GM21786 (cell line): ENCODE results near the gene CNRIP1.
"Not testable (repeated sequence)": the region's sequence is repeated elsewhere in the genome, so short reads cannot be mapped to it uniquely, and the experiment has no call there.

Experiments
- ATAC-seq: cut with Tn5 transposase; IDR thresholded peaks from one replicate; pipeline ENCODE4 v1.9.1; 2021; ENCODE audit not compliant: unreplicated experiment

CNRIP1 gene

DNA sequence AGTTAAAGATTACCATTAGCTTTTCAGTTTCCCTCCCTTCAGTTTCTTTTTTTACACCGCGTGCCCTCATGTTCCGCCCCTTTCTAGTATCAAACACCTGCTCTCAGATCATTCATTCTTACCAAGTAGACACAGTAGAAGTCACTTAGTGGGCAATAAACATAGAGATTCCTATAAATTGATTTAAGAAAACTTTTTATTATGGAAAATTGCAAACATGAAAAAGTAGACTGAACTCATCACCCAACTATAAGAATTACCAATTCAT, 21.2 kb upstream of the CNRIP1 start:
- no peak for ATAC-seq

DNA sequence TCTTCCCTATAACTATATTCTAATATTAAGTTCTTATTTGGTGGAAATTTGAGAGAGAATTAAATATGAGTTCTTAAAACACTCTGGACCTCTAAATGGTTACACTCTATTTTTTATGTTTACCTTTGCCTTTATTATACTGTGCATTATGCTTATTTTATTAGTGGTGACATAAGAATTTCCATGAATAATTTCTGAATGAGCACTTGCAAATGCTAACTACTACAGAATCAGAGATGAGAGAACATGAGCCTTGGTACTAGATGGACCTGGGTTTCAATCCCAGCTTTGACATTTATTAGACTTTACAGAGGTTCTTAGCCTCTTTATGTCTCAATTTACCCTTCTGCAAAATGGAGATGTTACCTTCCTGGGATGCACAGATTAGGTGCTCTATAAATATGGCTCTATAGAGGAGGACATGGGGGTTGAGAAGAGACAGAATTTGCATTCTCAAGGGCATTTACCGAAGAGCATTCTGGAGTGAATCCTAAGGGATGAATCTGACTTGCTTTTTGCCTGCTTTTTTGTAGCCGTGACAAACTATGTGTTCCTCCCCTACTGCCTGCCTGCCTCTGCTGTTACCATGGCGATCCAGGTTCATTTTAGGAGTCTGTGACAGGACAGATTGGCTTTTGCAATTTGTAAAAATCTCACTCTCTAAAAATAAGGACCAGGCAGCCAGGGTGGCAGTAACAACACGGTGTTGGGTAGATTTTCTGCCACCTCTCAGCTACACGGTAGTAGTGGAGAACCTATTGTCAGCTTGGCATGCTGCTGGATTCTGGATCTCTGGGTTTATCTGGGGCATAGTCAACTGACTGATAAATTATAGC, 20.7 kb upstream of the CNRIP1 start:
- ATAC-seq = no peak

DNA sequence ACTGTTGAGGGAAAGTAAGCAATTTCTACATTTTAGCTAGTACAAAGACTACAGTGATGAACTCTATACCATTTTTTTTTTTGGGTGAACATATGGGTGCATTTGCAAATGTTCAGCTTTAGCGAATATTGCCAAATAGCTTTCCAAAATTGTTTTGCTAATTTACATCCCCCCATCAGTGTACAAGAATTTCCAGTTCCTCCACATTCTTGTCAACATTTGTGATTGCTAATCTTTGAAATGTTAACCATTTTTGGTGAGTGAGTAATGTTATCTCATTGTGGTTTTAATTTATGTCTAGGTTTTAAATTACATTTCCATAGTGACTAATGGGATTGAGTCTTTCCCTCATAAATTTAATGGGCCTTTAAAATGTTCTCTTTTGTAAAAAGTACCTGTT, 16.4 kb upstream of the CNRIP1 start:
- no peak for ATAC-seq

DNA sequence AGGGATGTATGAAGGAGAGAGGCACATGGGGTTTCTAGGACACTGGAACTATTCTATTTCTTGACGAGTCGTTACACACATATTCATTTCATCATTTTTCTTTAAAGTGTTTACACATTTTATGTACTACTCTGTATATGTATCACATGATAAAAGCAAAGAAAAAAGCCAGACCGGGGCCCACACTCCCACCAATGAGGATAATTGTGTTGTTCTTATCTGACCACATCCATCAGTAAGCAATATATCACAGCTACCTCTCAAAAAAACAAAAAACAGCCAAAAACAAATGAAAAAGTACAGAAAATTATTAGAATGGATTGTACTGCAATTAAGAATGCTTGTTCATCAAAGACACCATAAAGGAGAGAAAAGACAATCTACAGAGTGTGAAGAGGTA, 14.2 kb upstream of the CNRIP1 start:
- ATAC-seq = no peak

DNA sequence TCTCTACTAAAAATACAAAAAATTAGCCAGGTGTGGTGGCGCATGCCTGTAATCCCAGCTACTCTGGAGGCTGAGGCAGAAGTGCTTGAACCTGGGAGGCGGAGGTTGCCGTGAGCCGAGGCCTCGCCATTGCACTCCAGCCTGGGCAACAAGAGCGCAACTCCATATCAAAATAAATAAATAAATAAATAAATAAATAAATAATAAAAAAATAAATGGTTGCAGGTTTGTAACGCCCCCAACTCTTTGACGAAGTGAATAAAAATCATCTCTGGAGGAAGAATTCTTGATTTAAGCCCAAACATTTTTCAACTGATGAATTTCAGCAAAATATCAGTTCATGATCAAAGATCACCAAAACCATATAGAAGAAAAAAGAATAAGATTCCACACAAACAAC, 13.3 kb upstream of the CNRIP1 start:
- no peak for ATAC-seq

DNA sequence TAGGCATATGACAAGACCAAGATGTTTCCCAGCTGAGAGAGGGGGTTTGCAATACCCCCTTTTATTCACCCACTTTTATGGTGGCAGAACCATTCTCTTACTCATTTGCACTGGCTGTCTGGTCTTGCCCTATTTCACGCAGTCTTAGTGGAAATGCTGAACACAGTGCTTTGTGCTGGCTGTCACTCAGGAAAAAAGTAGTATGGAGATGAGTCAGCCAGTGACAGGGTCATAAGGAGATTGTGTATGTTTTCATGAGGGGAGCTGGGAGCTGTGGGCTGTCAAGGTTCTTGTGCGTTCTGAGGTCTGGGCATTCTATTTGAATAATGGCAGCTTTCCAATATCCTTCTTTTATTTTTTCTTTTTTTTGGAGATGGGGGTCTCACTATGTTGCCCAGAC, 10.9 kb upstream of the CNRIP1 start:
- no peak for ATAC-seq

DNA sequence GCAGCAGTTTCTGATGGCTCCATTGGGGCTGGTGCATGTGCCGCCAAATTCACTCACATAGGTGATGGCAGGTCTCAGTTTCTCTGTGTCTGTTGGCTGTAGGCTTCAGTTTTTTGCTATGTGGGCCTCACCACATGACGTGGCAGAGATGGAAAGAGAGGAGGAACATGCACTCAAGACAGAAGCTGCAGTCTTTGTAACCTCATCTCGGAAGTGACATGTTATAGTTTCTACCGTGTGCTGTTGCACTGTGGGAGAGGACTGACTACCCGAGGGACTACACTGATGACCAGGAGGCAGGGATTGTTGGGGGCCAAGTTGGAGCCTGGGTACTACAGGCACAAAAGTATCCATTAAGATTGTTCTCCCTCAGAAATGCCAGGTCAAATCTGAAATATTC, 9.2 kb upstream of the CNRIP1 start:
- ATAC-seq = no peak

DNA sequence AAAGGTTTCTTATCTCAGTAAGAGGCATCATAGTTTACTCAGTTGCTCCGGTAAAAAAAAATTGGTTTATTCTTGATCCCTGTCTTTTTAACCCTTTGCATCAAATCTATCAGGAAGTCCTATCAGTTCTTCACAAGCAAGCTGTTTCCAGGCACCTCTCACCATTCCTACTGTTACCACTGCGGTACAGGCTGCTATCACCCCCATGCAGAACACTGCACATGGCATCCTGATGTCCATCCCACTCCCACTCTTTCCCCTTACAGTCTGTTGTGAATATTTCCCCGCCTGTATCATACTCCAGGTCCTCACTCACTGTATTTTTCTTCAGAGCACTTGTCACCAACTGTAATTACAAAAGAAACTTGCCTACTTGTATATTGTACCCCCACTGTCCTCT, 5.3 kb upstream of the CNRIP1 start:
- no peak for ATAC-seq

DNA sequence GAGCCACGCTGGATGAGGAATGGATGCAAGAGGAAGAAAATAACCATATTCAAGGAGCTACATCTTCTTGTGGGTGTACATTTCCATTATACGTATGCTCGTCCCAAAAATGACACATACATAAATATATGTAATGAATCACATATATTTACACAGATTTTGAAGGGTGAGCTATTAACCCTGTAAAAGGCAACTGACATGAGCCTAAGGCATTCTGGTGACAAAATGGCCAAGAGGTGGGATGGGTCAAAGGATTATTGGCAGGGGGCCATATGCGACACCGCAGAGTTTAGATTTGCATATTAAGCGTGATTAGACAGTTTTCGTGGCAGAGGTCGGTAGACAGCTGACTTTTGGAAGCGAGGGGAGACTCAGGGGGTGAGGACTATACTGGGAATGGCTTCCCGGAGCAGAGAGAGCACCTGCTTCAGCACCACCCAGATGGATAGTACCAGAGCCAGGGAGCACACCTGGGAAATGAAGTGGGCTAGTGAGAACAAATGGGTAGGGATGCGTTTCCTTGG, 431 bp upstream of the CNRIP1 start:
- ATAC-seq = no peak

DNA sequence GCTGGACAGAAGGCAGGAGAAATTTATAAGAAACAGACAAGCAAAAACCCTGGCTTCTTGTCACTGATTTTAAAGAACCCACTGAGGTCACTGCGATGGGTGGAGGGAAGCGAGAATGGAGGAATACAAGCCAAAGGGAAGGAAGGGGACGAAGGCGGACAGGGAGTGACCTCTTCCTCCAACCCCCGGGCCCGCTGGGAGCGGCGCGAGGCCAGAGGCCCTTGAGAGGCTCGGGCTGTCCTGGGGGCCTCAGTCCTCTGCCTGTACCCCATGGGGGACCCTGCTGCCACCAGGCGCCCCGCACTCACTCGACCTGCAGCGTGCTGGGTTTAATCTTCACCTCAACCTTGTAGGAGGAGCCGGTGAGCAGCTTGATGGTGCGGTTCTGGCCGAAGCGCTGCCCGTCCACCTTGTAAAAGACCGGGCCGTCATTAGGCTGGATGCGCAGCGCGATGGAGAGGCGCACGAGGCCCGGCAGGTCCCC, 793 bp downstream of the CNRIP1 start:
- no peak for ATAC-seq

DNA sequence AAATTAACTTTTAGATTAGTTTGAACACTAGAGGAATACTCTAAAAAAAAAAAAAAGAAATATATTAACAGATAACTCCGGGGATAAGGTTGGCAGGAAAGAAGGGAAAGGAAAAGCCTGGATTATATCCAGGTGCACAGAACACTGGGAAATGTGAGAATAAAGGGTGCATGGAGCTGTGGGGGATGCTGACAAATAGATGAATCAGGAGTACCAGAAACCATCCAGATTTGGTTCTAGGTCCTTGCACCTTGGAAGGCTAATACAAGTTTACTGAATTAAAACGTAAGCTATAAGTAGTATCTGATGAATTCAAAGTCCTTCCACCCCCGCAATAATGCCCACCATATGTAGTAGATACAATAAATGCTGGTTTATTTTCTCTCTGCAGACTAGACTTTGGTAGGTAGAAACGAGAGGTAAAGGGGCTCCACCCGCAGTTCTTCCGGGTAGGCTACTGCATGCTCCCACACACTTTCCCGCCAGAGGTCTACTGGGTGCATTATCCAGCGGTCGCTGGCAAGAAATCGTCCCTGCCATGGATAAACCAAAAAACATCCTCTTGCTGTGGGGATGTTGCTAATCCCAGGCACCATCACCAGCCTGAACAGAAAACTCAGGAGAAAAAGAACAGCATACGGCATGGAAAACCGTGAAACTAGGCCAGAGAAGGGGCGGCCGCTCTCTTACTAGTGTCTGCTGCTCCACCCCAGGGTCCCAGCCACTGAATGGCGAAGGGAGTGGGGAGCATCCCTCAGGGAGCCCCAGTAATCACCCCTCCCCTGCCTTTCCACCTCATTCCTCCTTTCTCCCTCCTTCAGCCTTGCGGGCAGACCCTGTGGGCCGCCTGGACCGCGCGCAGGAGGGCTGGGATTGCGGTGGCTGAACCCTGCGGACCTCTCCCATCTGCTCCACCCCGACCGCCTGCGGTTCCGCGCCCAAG, 1.5 kb downstream of the CNRIP1 start:
- ATAC-seq = no peak

DNA sequence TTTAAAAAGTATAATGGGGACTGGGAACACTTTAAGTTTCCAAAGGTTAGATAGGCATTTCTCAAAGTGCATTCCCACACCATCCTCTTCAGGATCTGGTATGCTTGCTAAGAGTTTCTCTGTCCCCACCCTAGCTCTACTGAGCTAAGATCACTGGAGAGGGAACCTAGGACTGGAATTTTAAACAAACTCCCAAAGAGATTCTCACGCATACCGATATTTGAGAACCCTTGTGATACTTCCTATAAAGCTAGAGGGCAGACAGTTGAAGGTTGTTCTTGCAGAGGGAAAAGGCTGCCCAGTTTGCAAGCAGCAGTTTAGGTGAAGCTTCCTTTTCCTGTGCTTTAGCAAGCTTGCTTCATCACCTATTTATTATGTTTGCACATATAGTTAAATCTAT, 3.6 kb downstream of the CNRIP1 start:
- no peak for ATAC-seq

DNA sequence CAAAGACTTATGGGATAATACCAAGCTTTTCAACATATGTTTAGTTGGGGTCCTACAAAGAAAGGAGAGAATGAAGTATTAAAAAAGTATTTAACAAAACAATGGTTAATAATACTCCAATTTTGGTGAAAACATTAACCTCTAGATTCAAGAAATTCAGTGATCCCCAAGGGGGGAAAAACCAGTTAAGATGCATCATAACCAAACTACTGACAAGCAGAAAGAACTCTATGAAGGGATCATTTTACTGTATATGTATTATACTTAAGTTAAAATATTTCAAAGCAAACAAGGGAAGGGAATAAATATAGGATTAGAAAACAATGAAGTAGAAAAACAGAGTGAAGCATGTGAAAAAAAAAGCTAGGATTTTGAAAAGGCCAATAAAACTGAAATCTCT, 8.7 kb downstream of the CNRIP1 start:
- no peak for ATAC-seq

DNA sequence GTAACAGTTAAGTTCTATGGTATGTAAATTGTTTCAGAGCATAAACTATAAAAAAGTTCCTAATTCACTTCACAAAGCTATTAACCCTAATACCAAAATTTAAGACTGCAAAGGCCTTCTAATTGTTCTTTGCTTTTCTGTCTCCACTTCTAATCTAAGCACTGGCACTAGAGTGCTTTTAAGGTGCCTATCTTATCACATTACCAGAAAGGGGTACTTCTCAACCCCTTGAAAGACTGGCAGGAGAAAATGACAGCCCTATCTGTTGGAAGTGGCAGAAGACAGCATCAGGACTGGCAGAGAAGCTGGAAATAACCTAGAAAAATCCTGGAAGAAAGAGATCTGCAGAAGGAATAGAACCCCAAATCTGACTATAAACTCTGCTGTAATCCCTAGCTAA, 10.3 kb downstream of the CNRIP1 start:
- no peak for ATAC-seq

DNA sequence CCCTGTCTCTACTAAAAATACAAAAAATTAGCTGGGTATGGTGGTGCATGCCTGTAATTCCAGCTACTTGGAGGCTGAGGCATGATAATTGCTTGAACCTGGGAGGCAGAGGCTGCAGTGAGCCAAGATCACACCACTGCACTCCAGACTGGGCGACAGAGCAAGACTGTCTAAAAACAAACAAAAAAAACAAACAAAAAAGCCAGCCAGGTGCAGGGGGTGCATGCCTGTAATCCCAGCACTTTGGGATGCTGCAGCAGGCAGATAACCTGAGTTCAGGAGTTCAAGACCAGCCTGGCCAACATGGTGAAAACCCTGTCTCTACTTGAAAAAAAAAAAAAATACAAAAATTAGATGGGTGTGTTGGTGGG, 15.9 kb downstream of the CNRIP1 start:
- ATAC-seq = not testable (repeated sequence)

DNA sequence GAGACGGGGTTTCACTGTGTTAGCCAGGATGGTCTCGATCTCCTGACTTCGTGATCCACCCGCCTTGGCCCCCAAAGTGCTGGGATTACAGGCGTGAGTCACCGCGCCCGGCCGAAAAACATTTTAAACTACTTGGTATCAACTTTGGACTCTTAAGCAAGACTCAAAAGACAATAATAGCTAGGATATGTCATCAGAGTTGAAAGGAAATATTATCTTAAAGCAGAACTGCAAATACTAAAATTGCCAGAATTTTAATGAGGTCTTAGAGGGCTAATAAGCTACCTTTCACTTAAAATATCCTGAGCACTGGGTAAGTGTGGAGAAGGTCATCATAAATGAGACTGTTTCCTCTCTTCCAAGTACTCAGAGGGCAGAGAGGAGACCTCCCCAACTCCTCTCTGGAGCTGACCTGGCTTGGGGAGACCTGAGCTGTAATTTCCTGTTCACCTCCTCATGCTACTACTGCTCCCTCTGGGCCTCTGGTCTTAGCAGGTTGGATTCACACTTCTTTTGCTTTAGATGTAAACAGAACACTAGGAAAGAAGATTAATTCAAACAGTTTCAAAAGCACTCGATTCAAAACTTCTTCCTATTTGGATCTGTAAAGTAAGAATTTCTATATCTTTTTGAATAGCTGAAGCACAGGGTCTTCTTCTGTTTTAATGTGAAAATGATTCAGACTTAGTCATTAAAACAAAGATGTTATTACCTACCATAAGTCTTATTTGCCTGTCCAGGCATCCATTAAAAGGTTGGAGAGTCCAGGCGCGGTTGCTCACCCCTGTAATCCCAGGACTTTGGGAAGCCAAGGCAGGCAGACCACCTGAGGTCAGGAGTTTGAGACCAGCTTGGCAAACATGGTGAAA, 16.5 kb downstream of the CNRIP1 start:
- ATAC-seq = no peak

DNA sequence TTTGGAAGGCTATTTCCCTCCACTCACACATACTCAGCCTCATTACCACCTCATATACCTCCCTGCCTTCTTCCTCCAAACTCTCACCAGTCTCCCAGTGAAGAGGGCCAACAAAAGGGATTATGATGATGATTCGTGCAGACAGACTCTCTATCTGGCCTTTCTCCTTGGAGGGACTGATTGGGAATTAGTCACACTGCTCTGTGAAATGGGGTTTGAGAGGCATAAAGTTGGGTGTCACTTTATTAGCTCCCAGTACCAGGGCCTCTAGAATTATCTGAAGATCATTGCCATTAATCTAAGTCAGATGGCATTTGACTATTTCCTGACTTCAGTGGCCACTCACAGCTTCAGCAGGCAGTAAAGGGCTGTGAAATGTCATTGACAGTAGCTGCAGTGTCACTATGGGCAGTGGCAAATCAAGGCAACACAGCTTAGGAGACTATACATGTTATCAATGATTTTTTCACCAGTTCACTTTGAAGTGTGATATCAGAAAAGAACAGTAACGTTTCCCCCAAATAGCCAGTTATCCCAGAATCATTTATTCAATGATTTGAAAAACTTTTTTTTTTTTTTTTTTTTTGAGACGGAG, 17.4 kb downstream of the CNRIP1 start:
- no peak for ATAC-seq

DNA sequence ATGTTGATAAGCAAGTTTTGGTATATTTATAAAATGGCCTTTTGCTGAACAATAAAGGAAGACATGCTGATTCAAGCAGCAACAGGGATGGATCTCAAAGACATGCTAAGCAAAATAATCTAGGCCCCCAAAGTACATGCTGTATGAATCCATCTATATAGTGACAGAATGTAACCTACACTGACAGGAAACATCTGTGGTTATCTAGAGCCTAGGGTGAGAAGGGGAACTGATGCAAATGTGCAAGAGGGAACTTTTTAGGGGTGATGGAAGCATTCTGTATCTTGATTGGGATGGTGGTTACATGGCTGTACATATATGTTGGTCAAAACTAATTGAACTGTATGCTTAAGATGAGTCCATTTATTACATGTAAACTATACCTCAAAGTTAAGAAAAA, 24.2 kb downstream of the CNRIP1 start:
- peak; percentile 66 for ATAC-seq

DNA sequence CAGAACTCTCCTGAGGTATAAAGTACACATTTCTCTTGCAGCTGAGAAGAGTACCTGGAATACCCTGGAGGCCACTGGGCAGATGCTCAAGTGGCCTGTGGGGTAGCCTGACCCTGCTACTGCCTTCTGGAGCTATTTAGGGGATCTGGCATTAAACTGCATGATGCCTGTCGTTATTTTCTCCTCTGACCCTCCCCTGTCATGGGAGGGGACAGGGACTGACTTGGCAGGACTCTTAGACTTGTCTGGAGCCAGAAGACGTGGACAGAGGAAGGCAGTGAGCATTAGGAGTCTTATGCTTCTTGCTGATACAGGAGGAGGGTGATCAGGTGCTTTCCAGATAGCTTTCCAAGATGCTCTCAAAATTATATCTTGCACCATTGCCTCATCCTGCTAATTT, 24.8 kb downstream of the CNRIP1 start:
- ATAC-seq = no peak

DNA sequence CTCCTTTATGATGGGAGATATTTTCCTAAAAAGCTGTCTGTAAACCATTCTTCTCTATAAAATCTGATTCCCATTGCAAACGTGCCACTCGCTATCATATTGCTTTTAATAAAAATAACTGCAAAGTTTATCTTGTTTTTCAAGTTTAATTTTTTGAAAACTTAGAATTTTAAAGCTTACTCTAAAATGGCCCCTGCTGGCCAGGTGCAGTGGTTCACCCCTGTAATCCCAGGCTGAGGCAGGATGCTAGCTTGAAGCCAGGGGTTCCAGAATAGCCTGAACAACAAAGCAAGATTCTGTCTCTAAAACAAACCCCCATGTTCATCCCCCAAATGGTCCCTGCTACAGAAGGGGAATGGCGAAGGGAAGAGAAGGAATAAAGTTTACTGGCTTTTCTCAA, 25.6 kb downstream of the CNRIP1 start:
- no peak for ATAC-seq

DNA sequence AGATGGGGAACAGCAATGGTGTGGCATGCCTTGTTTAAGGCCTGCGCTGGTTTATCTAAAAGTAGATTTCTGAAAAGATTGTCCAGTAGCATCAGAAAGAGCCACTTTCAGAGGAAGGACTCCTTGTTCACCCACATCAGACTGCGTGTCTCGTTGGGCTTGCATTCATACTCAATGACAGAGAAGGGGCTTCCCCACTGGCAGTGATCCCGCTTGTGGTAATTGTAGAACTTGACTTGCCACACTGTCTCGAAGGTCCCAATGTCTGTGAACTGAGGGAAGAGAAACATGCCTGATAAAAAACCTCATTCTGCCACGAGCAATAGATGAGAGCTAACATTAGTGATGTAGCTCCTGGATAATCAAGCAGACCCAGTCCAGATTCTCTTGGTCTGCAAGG, 26.0 kb downstream of the CNRIP1 start:
- ATAC-seq = no peak
